K562 (cell line): ENCODE measurements around the gene LRRC31. TPM values are rescaled to one million over a fixed set of nuclear protein-coding genes. Genes with fewer than 3 reads are reported as not detected.

ENCODE experiments used
- ATAC-seq: fragments of 200-7000 bp; cut with Tn5 transposase; 3 replicates; pipeline ENCODE4 v1.9.1; 2020; ENCODE audit warnings: moderate library complexity
- BruUV-seq: library from RNA; stranded (reverse); fragments of 400-500 nt; replicated peaks from 2 replicates; lab custom pipeline; 2021; lab: Mats Ljungman, UMichigan
- CTCF ChIA-PET: fragments of 300-600 bp; formaldehyde crosslinking; extraction: SDS; loops from one replicate; lab custom pipeline; 2021; ENCODE audit warnings: low intra/inter-chr PET ratio; lab: Yijun Ruan, JAX
- POLR2A ChIA-PET: fragments of 300-600, 350-650 bp; sonication (Branson Sonifier 250); formaldehyde crosslinking; extraction: SDS; loops from one replicate; lab custom pipeline; 2021; ENCODE audit warnings: antibody characterized with exemption, inconsistent platforms; lab: Yijun Ruan, JAX
- DNase-seq, 4 experiments: peaks; one replicate each; pipeline versions ENCODE4 v3.0.0 to v3.0.0-alpha.2; 2011 to 2018; ENCODE audit warnings: low spot score in 3 of 4, mixed read lengths in 3 of 4; ENCODE audit errors: extremely low read depth in 1 of 4
- FAIRE-seq: peaks from 2 replicates; lab custom pipeline; 2011; peaks lifted over from hg19 to GRCh38; lab: Jason Lieb, UNC
- H2AFZ ChIP-seq: 2 replicates; pipeline ENCODE4 v1.6.0; 2011; ENCODE audit warnings: low read depth, low read length, control low read depth, inconsistent platforms
- H3K27ac ChIP-seq: fragments of 200-600 bp; 3 replicates; pipeline ENCODE4 v1.8.0; 2011; ENCODE audit warnings: low read depth, mild to moderate bottlenecking, control low read depth, inconsistent platforms, low read length, moderate library complexity, mixed read lengths; ENCODE audit errors: extremely low read depth
- H3K27me3 ChIP-seq, 2 experiments: fragments of 300-600 bp in 1 of 2; 2 replicates in 1 of 2; 3 replicates in 1 of 2; pipeline versions ENCODE4 v1.6.0 to v1.8.0; 2011; ENCODE audit warnings: inconsistent platforms in 2 of 2, low read length in 2 of 2, mild to moderate bottlenecking in 1 of 2, mixed read lengths in 1 of 2, moderate library complexity in 1 of 2; ENCODE audit not compliant: control insufficient read depth in 2 of 2, insufficient read depth in 2 of 2
- H3K36me3 ChIP-seq: fragments of 300-600 bp; 3 replicates; pipeline ENCODE4 v1.8.0; 2011; ENCODE audit warnings: mild to moderate bottlenecking, low read length, inconsistent platforms; ENCODE audit not compliant: control insufficient read depth, insufficient read depth
- H3K4me1 ChIP-seq, 2 experiments: fragments of 200-600 bp in 1 of 2; replicated peaks in 1 of 2; 2 replicates in 1 of 2; 3 replicates in 1 of 2; pipeline versions ENCODE4 v1.5.1 to v1.8.0; 2011; ENCODE audit warnings: inconsistent platforms in 2 of 2, low read length in 2 of 2, mild to moderate bottlenecking in 1 of 2, mixed read lengths in 1 of 2, moderate library complexity in 1 of 2; ENCODE audit not compliant: control insufficient read depth in 2 of 2, insufficient read depth in 2 of 2
- H3K4me2 ChIP-seq: 2 replicates; pipeline ENCODE4 v1.6.1; 2011; ENCODE audit warnings: low read length, control low read depth, inconsistent platforms, mixed read lengths; ENCODE audit not compliant: insufficient read depth
- H3K4me3 ChIP-seq: fragments of 200-600 bp; sonication (generic), shearing (Covaris generic); 2 replicates; pipeline ENCODE4 v1.5.1; 2016; ENCODE audit warnings: control low read depth, inconsistent platforms
- H3K79me2 ChIP-seq: fragments of 200-600 bp; 3 replicates; pipeline ENCODE4 v1.8.0; 2011; ENCODE audit warnings: low read length, inconsistent platforms; ENCODE audit not compliant: control insufficient read depth, insufficient read depth
- H3K9ac ChIP-seq, 2 experiments: 2 replicates each; pipeline versions ENCODE4 v1.6.0 to v1.6.1; 2011; ENCODE audit warnings: low read depth in 2 of 2, low read length in 2 of 2, control low read depth in 1 of 2, inconsistent platforms in 1 of 2, mild to moderate bottlenecking in 1 of 2, mixed read lengths in 1 of 2; ENCODE audit not compliant: insufficient read depth in 1 of 2
- H3K9me1 ChIP-seq: one replicate; pipeline ENCODE4 v1.6.0; 2011; ENCODE audit warnings: inconsistent platforms, mild to moderate bottlenecking, low read length, moderate library complexity; ENCODE audit not compliant: control insufficient read depth, insufficient read depth
- H3K9me3 ChIP-seq: replicated peaks from 2 replicates; pipeline ENCODE4 v1.5.1; 2011; ENCODE audit warnings: low read depth, low read length, inconsistent platforms; ENCODE audit not compliant: control insufficient read depth, insufficient read depth
- H4K20me1 ChIP-seq: replicated peaks from 2 replicates; pipeline ENCODE4 v1.6.1; 2011; ENCODE audit warnings: low read length, inconsistent platforms, mixed read lengths; ENCODE audit not compliant: control insufficient read depth, insufficient read depth
- CBFA2T3 ChIP-seq: fragments of 450-650 bp; IDR thresholded peaks from 2 replicates; pipeline ENCODE4 v1.6.1; 2017
- FOXA3 ChIP-seq, 2 experiments: fragments of 450-650 bp in 1 of 2; sonication (generic) in 1 of 2; formaldehyde crosslinking; IDR thresholded peaks in 1 of 2; conservative IDR thresholded peaks in 1 of 2; 2 replicates each; pipeline versions ENCODE4 v1.4.0 to v1.8.0; 2020 to 2022; ENCODE audit warnings: mild to moderate bottlenecking in 2 of 2, missing genetic modification reagents in 1 of 2
- HNRNPLL ChIP-seq: fragments of 200-400 bp; formaldehyde crosslinking; IDR thresholded peaks from 2 replicates; pipeline ENCODE4 v1.6.1; 2017; ENCODE audit warnings: low read length, low read depth, mild to moderate bottlenecking; ENCODE audit not compliant: poor library complexity, severe bottlenecking
- RFX1 ChIP-seq: fragments of 450-650 bp; IDR thresholded peaks from 2 replicates; pipeline ENCODE4 v1.6.1; 2016; ENCODE audit warnings: mild to moderate bottlenecking, moderate library complexity
- WHSC1 ChIP-seq: IDR thresholded peaks from one replicate; pipeline ENCODE4 v1.6.1; 2012; ENCODE audit warnings: low read length, control low read depth, inconsistent platforms
- WGBS: fragments of 100-300 bp; shearing (Covaris generic); methylation state at CpG from one replicate; pipeline ENCODE4 v1.1.6; 2016; ENCODE audit warnings: low coverage, mixed read lengths; ENCODE audit not compliant: insufficient coverage; ENCODE audit errors: missing lambda C conversion rate; 5-methylcytosine and 5-hydroxymethylcytosine counted together
- in situ Hi-C: fragments of 300-500 bp; cut with MboI; formaldehyde crosslinking; loops from 4 replicates; pipeline ENCODE4 v1.15.0; 2018; ENCODE audit warnings: inconsistent platforms, mixed read lengths
- intact Hi-C: fragments of 100-400 bp; cut with micrococcal nuclease; formaldehyde crosslinking; loops from 2 replicates; pipeline ENCODE4 v1.14.2; 2022
- polyA plus RNA-seq, 8 experiments: library from polyadenylated mRNA; depleted of rRNA in 4 of 8; stranded (reverse) in 5 of 8; unstranded in 3 of 8; fragments of >200 nt; fragmentation: Nextera tagmentation in 2 of 8; fragmentation: Illumina TruSeq in 1 of 8; extraction: Ambion mirVana in 2 of 8; extraction: Trizol in 1 of 8; gene quantifications; 2 replicates each; pipeline versions ENCODE4 v1.2.1 to v1.2.3, GENCODE V29; 2011 to 2014; ENCODE audit warnings: inconsistent platforms in 1 of 8, missing spikeins in 1 of 8
- total RNA-seq, 7 experiments: library from RNA; depleted of rRNA in 6 of 7; stranded (reverse); fragments of >200 nt in 6 of 7; fragmentation: Illumina TruSeq in 2 of 7; extraction: Trizol in 2 of 7; gene quantifications; 2 replicates each; pipeline versions ENCODE4 v1.2.1 to v1.2.3, GENCODE V29; 2011 to 2021; ENCODE audit warnings: low replicate concordance in 1 of 7
- TF ChIP-seq, protein P1 (sequence below): fragments of 250-450 bp; sonication (Bioruptor Pico); IDR thresholded peaks from 2 replicates; pipeline ENCODE4 v1.5.0; 2021; ENCODE audit warnings: mild to moderate bottlenecking, moderate library complexity

The LRRC31 gene
- total and polyA plus RNA-seq, 9 of the 15 experiments (the other 6 are each of a cell fraction or from before 2014, with no cell fraction given), result not detected

DNA sequence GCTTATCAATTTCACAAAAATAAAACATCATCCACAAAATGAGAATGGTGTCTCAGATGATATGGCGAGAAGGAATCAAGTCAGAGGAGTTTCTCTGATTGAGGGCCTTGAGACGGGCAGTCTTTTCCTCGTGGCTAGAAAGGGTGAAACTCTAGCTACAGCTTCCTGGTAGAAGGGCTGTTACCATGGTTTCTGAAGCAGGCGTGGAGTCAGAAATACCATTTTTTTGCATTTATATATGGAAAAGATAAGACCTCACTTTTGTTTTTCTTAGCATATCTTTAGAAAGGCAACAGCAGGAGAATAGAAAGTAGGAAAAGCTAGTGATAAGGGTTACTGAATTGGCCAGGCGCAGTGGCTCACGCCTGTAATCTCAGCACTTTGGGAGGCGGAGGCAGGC, 24.4 kb upstream of the LRRC31 start:
- BruUV-seq, result no TSS peak
- 0 out of 2 replicates have a peak, but pooled peaks have one; percentile 3 for TF ChIP-seq CBFA2T3
- peak; percentile 71 for TF ChIP-seq RFX1
- TF ChIP-seq WHSC1, result no peak
- 14% methylated on average over 7 of the region's 7 CpGs for WGBS
- no peak overlapping the region for H2AFZ ChIP-seq
- intact Hi-C loops, result no loop called here
- ChIA-PET CTCF (no interaction called here), POLR2A (interaction anchor here (0.6 to 1.4 kb wide), 2 partner anchors 20 to 300 kb away, joined by 3 read pairs; no protein-coding TSS in a partner anchor)
- no peaks in the 10 kb centered on the region for H3K9me3 ChIP-seq
- no peaks in the 10 kb centered on the region for H3K79me2 ChIP-seq
- no peaks in the 10 kb centered on the region for H4K20me1 ChIP-seq
- ATAC-seq (no peak), DNase-seq (peak in 1 of 4 experiments; percentile 10), FAIRE-seq (no peak)
- H3K9me1 ChIP-seq, result no peaks in the 10 kb centered on the region
- no peaks in the 10 kb centered on the region; a peak in 2 of 5 replicates for H3K27me3 ChIP-seq
- no peak overlapping the region for H3K27ac ChIP-seq
- no peaks in the 10 kb centered on the region; a peak in 1 of 5 replicates for H3K4me1 ChIP-seq
- H3K9ac ChIP-seq, result no peak overlapping the region
- in situ Hi-C loops, result no loop called here
- no peak overlapping the region for H3K4me2 ChIP-seq
- no peaks in the 10 kb centered on the region for H3K36me3 ChIP-seq
- no peak overlapping the region for H3K4me3 ChIP-seq

DNA sequence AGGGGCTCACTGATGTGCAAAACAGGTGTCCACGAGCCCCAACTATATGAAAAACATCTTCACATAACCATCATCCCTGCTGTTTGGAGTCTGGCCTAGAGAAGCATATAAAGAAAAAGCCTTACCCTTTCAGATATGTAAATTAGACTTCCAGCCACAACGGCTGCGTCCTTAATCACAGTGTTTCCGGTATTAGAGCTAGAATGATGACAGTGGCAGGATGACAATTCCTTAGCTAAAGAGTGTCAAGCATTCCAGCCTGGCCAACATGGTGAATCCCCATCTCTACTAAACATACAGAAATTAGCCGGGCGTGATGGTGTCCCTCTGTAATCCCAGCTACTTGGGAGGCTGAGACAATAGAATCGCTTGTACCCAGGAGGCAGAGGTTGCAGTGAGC, 22.2 kb upstream of the LRRC31 start:
- CTCF ChIA-PET, result no interaction called here
- no TSS peak for BruUV-seq

More for the DNA sequence above, 22.2 kb upstream of the LRRC31 start:
- H3K9me1 ChIP-seq, result no peaks in the 10 kb centered on the region
- TF ChIP-seq HNRNPLL (no peak), FOXA3 (CRISPR knock-in tag; conservative IDR thresholded peaks at IDR 0.05 in 1 of 2, IDR thresholded peaks at IDR 0.05 in 1 of 2) (no peak)
- TF ChIP-seq, protein P1, sequence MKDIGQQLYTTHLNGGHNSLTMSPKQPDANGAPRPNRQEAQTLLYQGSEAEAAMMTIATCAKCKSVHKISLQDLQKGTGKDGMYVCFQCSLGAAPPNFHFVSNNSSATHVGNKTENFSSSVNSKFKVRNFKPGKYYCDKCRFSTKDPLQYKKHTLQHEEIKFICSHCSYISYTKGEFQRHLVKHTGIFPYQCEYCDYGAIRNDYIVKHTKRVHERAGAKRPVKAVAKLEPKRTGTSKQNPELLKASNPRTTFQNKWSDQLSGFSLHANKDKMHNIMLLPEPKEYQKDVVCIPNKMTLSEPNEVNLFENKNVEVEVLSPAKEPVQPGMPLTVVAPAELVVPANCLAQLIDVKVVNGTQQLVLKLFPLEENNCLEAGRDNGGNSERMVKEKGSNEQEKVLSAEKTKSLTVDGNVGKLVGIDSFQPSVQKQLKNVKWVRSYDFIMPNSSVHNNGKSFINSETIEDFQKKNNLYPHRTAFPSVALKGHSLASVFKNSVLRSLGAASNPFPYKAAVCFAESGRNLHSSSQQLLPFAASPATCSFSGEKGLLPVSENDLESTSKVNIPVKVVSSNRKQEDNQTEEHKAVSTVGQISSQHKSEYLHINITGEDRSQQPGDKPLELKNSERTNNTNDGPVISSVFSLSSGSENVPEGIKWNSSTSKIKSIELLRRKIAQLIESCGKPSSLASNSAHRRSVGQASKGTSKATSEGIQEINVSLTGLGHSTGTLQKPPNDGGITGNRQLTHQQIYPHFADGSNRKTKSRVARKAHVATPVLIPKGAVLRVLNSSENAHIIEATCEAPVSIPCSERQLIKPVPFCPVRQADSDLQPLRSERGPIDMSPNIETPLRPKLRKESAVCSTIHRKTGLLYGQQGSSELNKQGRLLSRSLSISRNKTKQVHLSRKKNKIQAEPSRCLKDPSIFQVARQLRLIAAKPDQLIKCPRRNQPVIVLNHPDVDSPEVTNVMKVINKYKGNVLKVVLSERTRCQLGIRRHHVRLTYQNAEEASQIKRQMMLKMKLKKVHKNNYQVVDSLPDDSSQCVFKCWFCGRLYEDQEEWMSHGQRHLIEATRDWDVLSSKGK (CRISPR knock-in tag), result no peak
- TF ChIP-seq, all 486 proteins: peak for 0
- no peak overlapping the region for H3K4me3 ChIP-seq
- no peak for DNase-seq
- H3K27me3 ChIP-seq, result no peaks in the 10 kb centered on the region; a peak in 3 of 5 replicates
- H3K4me2 ChIP-seq, result no peak overlapping the region
- H2AFZ ChIP-seq, result no peak overlapping the region
- FAIRE-seq, result no peak
- POLR2A ChIA-PET, result interaction anchor here (0.6 to 1.6 kb wide), 3 partner anchors 11 to 113 kb away, joined by 3 to 4 read pairs (median 3); no protein-coding TSS in a partner anchor
- H3K36me3 ChIP-seq, result no peaks in the 10 kb centered on the region
- H4K20me1 ChIP-seq, result no peaks in the 10 kb centered on the region
- no peaks in the 10 kb centered on the region for H3K79me2 ChIP-seq
- H3K4me1 ChIP-seq, result no peaks in the 10 kb centered on the region; a peak in 1 of 5 replicates
- intact Hi-C loops (no loop called here), in situ Hi-C loops (no loop called here)
- no peaks in the 10 kb centered on the region for H3K9me3 ChIP-seq
- 26% methylated on average over 7 of the region's 7 CpGs for WGBS
- H3K27ac ChIP-seq, result no peak overlapping the region
- no peak overlapping the region for H3K9ac ChIP-seq
- ATAC-seq, result no peak
